Measurements from ENCODE around the gene SYNE2. TPM values are rescaled to one million over a fixed set of nuclear protein-coding genes. Genes with fewer than 3 reads are reported as not detected.

SYNE2 gene
- total RNA-seq, 1 experiment from 2014 or later, result 94.2 TPM

DNA sequence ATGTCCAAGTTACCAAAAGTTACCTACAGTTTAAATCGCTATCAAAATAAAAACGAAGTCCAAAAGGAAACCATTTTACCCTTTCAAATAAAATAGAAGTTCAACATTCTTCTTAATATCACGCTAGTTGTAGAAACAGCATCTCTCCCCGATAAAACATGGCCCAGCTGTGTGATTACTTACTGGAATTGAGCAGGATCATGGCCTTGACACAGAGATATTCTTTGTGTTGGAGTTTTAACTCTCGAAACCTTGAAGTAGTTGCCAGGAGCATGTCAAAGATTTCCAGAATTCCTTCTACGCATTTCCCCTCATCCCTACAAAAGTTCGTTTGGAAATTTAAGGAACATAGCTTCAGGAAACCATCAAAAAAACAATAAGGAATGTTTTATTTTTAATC is 396.6 kb downstream of the SYNE2 start:
- Histone ChIP-seq H3F3A (ENCODE audit: insufficient read depth, low read depth) (no peaks in the 10 kb centered on the region), H2AFZ (no peak overlapping the region), H3K4me1 (replicated peaks; ENCODE audit: insufficient read depth) (peaks cover 15% of the 10 kb centered on the region), H3K27ac (no peak overlapping the region), H3K9me3 (ENCODE audit: insufficient read depth, low read depth) (no peaks in the 10 kb centered on the region), H3K4me2 (no peak overlapping the region), H3K9me2 (ENCODE audit: insufficient read depth) (peaks cover 3% of the 10 kb centered on the region; the same call in 1 of the 2 replicates), H3K27me3 (ENCODE audit: insufficient read depth, low read depth) (no peaks in the 10 kb centered on the region), H4K20me1 (ENCODE audit: insufficient read depth) (no peaks in the 10 kb centered on the region; the same call in 1 of the 2 replicates), H3K4me3 (no peak overlapping the region), H3K36me3 (ENCODE audit: low read depth) (no peaks in the 10 kb centered on the region), H3K79me2 (ENCODE audit: low read depth) (no peaks in the 10 kb centered on the region)
- no TSS peak for BruUV-seq (replicated peaks)
- intact Hi-C loops (cut with micrococcal nuclease; ENCODE audit: unreplicated experiment), result no loop called here
- DNase-seq, result no peak
- ChIA-PET CTCF (no interaction called here), POLR2A (ENCODE audit: unreplicated experiment) (no interaction called here)
- TF ChIP-seq EZH2 (IDR thresholded peaks at IDR 0.05; ENCODE audit: low read depth), result no peak
- TF ChIP-seq, protein P1, sequence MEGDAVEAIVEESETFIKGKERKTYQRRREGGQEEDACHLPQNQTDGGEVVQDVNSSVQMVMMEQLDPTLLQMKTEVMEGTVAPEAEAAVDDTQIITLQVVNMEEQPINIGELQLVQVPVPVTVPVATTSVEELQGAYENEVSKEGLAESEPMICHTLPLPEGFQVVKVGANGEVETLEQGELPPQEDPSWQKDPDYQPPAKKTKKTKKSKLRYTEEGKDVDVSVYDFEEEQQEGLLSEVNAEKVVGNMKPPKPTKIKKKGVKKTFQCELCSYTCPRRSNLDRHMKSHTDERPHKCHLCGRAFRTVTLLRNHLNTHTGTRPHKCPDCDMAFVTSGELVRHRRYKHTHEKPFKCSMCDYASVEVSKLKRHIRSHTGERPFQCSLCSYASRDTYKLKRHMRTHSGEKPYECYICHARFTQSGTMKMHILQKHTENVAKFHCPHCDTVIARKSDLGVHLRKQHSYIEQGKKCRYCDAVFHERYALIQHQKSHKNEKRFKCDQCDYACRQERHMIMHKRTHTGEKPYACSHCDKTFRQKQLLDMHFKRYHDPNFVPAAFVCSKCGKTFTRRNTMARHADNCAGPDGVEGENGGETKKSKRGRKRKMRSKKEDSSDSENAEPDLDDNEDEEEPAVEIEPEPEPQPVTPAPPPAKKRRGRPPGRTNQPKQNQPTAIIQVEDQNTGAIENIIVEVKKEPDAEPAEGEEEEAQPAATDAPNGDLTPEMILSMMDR (conservative IDR thresholded peaks at IDR 0.05), result no peak

- H3K4me2 ChIP-seq, result no peak overlapping the region
- peak overlapping the region; percentile 41; the same call in 1 of the 2 replicates for H2AFZ ChIP-seq
- TF ChIP-seq, protein P1 (conservative IDR thresholded peaks at IDR 0.05), result no peak
- TF ChIP-seq EZH2 (IDR thresholded peaks at IDR 0.05; ENCODE audit: low read depth), result no peak
- peaks cover 6% of the 10 kb centered on the region; the same call in 1 of the 2 replicates for H3K4me1 ChIP-seq (replicated peaks; ENCODE audit: insufficient read depth)
- BruUV-seq (replicated peaks), result no TSS peak
- no peaks in the 10 kb centered on the region for H3F3A ChIP-seq (ENCODE audit: insufficient read depth, low read depth)
- no peak overlapping the region for H3K4me3 ChIP-seq
- no peaks in the 10 kb centered on the region for H3K27me3 ChIP-seq (ENCODE audit: insufficient read depth, low read depth)
- DNase-seq, result peak in 1 of 2 experiments; percentile 50
- intact Hi-C loops (cut with micrococcal nuclease; ENCODE audit: unreplicated experiment), result no loop called here
- no peak overlapping the region for H3K27ac ChIP-seq
- ChIA-PET POLR2A (ENCODE audit: unreplicated experiment) (no interaction called here), CTCF (no interaction called here)
- H3K9me3 ChIP-seq (ENCODE audit: insufficient read depth, low read depth), result no peaks in the 10 kb centered on the region
- no peaks in the 10 kb centered on the region for H3K36me3 ChIP-seq (ENCODE audit: low read depth)
- H3K9me2 ChIP-seq (ENCODE audit: insufficient read depth), result peaks cover 4% of the 10 kb centered on the region; the same call in 1 of the 2 replicates
- no peaks in the 10 kb centered on the region; the same call in 1 of the 2 replicates for H4K20me1 ChIP-seq (ENCODE audit: insufficient read depth)
- H3K79me2 ChIP-seq (ENCODE audit: low read depth), result no peaks in the 10 kb centered on the region
Observed at GRCh38 chr14:64253672-64254071, 400.9 kb downstream of the SYNE2 start.

DNA sequence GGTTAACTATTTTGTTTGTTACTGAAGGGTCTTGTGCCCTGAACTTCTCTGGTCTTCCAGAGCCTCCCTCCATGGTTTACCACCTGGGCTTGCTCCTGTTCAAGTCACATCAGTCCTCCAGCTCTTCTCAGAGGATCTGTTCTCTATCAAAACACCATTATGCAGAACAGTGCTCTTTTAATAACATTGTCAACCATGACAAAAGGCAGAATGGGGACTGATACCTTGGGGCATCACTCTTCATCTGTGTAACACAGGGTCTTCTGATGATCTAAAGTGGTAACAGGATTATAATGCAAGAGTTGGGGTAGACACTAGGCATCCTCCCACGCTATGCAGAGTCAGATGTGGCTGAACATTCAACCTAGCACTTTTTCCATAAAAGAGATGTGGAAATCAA is 403.0 kb downstream of the SYNE2 start:
- H3K9me3 ChIP-seq (ENCODE audit: insufficient read depth, low read depth), result no peaks in the 10 kb centered on the region
- H3K4me3 ChIP-seq, result no peak overlapping the region
- H3K27me3 ChIP-seq (ENCODE audit: insufficient read depth, low read depth), result no peaks in the 10 kb centered on the region
- CTCF ChIA-PET, result no interaction called here
- TF ChIP-seq, protein P1 (conservative IDR thresholded peaks at IDR 0.05), result no peak
- TF ChIP-seq EZH2 (IDR thresholded peaks at IDR 0.05; ENCODE audit: low read depth), result no peak
- no peaks in the 10 kb centered on the region for H4K20me1 ChIP-seq (ENCODE audit: insufficient read depth)
- no peak for DNase-seq
- H3K4me2 ChIP-seq, result no peak overlapping the region
- no peak overlapping the region for H2AFZ ChIP-seq
- BruUV-seq (replicated peaks), result no TSS peak
- POLR2A ChIA-PET (ENCODE audit: unreplicated experiment), result no interaction called here
- intact Hi-C loops (cut with micrococcal nuclease; ENCODE audit: unreplicated experiment), result no loop called here
- H3K79me2 ChIP-seq (ENCODE audit: low read depth), result no peaks in the 10 kb centered on the region
- peaks cover 6% of the 10 kb centered on the region; the same call in 1 of the 2 replicates for H3K4me1 ChIP-seq (replicated peaks; ENCODE audit: insufficient read depth)
- H3F3A ChIP-seq (ENCODE audit: insufficient read depth, low read depth), result no peaks in the 10 kb centered on the region
- H3K36me3 ChIP-seq (ENCODE audit: low read depth), result no peaks in the 10 kb centered on the region
- H3K27ac ChIP-seq, result no peak overlapping the region
- peaks cover 4% of the 10 kb centered on the region; the same call in 1 of the 2 replicates for H3K9me2 ChIP-seq (ENCODE audit: insufficient read depth)

Data from PC-9 (cell line).